GM21717 (cell line): ENCODE measurements around the gene PARP16.

Experiments
- ATAC-seq: cut with Tn5 transposase; IDR thresholded peaks from one replicate; pipeline ENCODE4 v1.9.1; 2021; ENCODE audit warnings: mild to moderate bottlenecking, moderate library complexity; ENCODE audit not compliant: unreplicated experiment

PARP16 gene

DNA sequence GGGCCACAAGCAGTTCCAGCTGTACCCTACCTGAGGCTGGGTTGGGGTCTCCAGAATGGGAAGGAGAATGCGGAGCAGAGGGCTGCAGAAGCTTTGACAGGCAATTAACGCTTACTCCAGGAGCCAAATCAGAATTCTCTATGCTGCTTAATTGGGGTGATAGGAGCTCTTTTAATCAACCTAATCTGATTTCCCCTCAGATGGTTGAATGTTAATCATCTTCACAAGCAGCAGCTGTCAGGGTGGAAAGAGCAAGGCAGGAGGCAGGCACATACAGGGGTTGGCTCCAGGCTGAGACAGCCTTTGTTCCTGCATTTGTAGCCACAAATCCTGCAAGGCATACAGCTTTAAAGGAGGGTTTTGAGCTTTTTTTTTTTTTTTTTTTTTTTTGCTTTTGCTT lies 78.0 kb downstream of the PARP16 start:
- ATAC-seq: no peak
